ENCODE measurements around the gene TAF9.

- no peak for TF ChIP-seq POLR2A (IDR thresholded peaks at IDR 0.05)
- TF ChIP-seq CTCF (IDR thresholded peaks at IDR 0.05): no peak
These were observed 4.5 kb downstream of the TAF9 start for GRCh38 chr5:69364850-69365249.

Data from right lobe of liver (tissue), 4 donors.